GM18870 (cell line): Measurements from ENCODE around the gene TUSC2.
"Not testable (repeated sequence)": the region's sequence is repeated elsewhere in the genome, so short reads cannot be mapped to it uniquely, and the experiment has no call there.

Experiments used
- ATAC-seq: cut with Tn5 transposase; IDR thresholded peaks from one replicate; pipeline ENCODE4 v1.9.1; 2021; ENCODE audit warnings: moderate library complexity; ENCODE audit not compliant: unreplicated experiment

The TUSC2 gene

GRCh38 chr3:50319181-50319893 is 8.7 kb downstream of the TUSC2 start:
- ATAC-seq: no peak

DNA sequence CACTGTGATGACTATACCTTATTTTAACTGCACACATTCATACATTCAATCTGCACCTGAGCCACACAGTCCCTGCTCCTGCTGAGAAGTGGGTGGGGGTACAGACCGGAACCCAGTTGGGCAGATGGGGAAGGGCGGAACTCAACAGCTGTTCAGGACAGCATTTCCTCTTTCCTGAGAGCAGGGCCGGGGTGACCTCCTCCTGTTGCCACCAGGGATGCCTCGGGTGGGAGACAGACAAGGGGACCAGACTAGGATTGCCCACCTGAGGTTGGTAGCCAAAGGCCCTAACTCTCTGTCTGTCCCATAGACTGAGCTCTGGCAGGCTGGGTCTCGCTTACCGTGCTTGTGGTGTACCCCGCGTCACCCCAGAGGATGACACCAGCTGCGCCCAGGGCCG is 9.4 kb downstream of the TUSC2 start:
- ATAC-seq: no peak

GRCh38 chr3:50318163-50318562 is 9.9 kb downstream of the TUSC2 start:
- ATAC-seq: no peak

DNA sequence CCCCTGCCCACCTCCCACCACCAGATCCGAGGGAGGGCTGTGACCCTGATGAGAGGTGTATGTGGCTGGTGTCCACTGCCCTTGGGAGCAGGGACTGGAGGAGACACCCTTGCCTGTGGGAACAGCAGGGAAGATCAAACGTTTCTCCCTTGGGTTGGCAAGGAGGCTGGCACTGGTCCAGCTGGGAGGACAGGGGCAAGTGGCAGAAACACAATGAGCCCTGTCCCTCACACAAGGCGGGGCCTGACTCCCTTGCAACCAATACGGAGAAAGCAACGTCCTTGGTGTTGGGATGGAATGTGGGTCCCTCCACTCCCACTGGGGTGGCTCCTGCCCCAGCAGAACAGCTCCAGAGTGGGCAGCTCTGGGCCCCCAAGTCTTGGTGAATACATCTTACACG is 10.7 kb downstream of the TUSC2 start:
- no peak for ATAC-seq

DNA sequence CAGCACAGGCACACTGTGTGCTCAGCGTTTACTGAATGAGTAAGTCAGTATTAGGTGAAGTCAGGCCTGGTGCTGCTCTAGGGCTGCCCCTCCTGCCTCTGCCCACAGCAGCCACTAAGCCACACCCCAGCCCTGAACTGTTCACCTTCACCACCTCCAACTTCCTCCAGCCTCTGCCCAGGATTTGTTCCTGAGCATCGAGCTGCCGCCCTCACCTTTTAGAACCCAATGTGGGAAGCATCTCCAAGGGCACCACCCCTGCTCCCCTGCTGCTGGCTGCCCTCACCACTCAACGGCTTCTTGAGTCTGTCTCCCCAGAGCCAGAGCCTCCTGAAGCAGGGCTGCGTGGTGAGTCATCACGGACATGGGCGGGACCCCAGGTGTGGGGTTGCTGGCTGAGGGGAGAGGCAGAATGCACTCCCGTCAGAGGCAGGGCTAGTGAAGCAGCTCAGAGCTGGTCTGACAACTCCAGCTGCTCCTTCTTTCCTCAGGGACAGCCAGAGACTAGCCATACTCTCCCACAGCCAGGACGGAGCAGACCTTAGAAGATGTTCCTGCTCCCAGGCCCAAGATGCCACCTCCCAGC is 11.3 kb downstream of the TUSC2 start:
- ATAC-seq: no peak

DNA sequence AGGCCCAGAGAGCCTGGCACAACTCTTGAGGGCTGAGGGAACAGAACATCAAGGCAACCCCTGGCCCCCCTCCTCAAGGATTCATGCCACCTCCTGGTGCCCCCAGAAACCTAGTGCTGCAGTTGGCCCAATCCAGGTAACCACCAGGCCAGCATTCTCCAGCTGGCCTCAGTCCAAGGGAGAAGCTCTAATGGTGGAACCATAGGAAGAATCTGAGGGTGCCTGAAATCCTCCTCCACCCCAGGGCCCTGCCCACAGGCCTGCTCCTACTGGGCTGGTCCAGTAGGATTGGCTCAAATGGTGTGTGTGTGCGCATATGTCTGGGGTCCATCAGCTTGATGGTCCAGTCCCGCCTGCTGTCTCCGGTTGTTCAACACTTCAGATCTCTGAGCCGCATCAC is 13.2 kb downstream of the TUSC2 start:
- ATAC-seq: no peak

- no peak for ATAC-seq
Measured at GRCh38 chr3:50314342-50314741, 13.7 kb downstream of the TUSC2 start.

GRCh38 chr3:50312041-50312440 is 16.0 kb downstream of the TUSC2 start:
- ATAC-seq: not testable (repeated sequence)

GRCh38 chr3:50304601-50305000 is 23.4 kb downstream of the TUSC2 start:
- ATAC-seq: no peak

- ATAC-seq: no peak
Measured at GRCh38 chr3:50303013-50303815, 24.8 kb downstream of the TUSC2 start, which contains the start of gene HYAL1. Gene HYAL1 (minus strand): TSS chr3:50303574. CDS start chr3:50302956, 618 bp downstream.

DNA sequence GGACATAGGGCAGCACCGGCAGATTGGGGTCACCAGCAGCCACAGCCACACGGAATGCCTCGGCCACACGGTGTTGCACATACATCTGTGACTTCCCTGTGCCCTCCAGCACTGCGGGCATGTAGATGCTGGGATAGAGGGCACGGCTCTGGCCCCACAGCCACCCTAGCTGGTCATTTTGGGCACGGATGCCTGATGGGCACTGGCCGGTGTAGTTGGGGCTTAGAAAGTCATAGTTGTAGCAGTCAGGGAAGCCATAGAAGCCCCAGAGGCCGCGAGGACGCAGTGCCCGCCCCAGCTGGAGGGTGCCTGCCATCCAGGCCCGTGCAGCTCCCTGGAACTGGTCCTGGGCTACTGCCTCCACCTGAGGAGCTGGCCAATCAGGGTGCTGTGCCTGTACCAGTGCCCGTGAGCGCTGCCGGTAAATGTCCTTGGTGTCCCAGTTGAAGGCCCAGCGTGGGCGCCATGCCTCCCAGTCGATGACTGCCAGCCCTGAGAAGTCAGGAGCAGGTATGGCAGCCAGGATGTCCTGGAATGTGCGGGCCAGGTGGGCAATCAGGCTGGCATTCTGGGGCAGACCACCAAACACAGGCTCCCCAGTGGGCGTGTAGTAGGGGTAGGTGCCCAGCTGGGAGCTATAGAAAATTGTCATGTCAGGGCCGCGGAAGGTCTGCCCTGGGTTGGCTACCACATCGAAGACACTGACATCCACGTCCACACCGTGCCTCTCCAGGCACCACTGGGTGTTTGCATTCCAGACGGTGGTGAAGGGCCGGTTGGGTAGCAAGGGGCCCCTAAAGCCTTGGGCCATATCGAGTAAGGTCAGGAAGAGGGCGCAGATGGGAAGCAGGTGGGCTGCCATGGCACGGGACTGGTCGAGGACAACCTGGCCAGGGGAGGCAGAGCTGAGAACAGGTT is 25.7 kb downstream of the TUSC2 start:
- ATAC-seq: no peak

- ATAC-seq: no peak
Measured at GRCh38 chr3:50300681-50301254, 27.3 kb downstream of the TUSC2 start.

GRCh38 chr3:50299929-50300680 is 27.9 kb downstream of the TUSC2 start:
- no peak for ATAC-seq

GRCh38 chr3:50299638-50299928 is 28.4 kb downstream of the TUSC2 start:
- no peak for ATAC-seq

DNA sequence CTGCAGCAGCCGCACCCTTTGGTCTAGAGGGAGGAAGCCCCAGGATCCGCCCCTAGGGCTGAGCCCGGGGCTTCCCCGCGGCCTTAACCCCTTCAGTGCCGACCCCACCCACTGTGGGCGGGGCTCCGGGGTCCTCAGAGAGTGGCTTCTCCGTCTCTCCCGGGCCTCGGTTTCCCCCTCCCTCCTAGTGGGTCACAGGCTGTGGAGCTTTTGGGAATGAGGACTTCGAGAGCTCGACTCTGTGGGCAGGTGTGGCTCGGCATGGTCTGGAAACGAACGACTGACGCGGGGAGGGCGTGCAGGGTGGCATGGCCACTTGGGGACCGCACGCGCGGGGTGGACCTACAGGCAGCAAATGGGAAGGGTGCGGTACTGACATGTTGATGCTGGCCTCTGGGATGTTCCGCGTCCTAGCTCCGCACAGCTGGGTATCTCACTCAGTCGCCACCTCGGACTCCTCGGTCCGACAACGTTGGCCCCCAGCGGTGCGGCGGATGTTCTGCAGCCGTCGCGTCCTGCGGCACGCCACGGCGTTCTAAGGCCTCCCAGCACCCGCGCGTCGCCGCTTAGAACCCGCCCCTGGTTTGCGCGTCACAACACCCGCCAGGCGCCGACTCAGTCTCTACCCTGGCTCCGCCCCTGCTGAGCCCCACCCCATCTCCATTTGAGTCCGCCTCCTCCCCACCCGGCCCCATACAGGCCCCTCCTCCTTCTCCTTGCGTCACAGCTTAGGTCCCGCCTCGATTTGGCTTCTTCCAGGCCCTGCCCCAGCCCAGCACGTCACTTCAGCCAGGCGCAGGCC is 29.0 kb downstream of the TUSC2 start, which contains the start of the genes HYAL3 and NAA80:
Gene HYAL3 (minus strand): TSS at position 570 of the 802 bp plus-strand sequence. CDS start 3,803 bp downstream, outside the sequence.
Gene NAA80 (minus strand): TSS at position 570 of the 802 bp plus-strand sequence. CDS start 1,942 bp downstream, outside the sequence.
- ATAC-seq: peak; percentile 63

- ATAC-seq: no peak
Measured at GRCh38 chr3:50297896-50298725, 29.9 kb downstream of the TUSC2 start.

DNA sequence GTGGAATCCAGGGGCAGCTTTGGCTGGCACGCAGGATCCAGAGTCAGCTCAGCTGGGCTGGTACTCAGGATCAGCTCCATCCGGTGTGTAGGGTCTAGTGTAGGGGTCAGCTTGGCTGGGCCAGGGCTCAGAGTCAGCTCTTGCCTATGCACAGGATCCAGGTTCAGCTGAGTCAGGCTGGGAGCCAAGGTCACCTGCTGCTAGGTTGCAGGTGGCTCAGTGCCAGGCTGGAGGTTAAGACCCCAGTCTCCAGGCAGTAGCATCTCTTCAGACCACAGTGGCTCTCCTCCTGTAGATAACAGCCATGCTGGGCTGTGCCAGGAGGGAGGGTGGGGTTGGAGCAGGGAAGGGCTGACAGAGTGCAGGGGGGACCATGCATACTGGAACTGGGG is 30.6 kb downstream of the TUSC2 start:
- ATAC-seq: no peak
